HL-60 (cell line): ENCODE results near the gene RARS2.

ENCODE experiments used
- DNase-seq, 2 experiments: peaks; one replicate each; pipeline ENCODE4 v3.0.0-alpha.2; 2010 to 2020; ENCODE audit warnings: low read depth in 1 of 2, low spot score in 1 of 2
- H3K27ac ChIP-seq: fragments of 250-450 bp; sonication (Bioruptor Pico); replicated peaks from 2 replicates; pipeline ENCODE4 v1.5.1; 2020; ENCODE audit warnings: mild to moderate bottlenecking, moderate library complexity
- H3K27me3 ChIP-seq: fragments of 250-450 bp; sonication (Bioruptor Pico); 2 replicates; pipeline ENCODE4 v1.5.1; 2021; ENCODE audit warnings: mild to moderate bottlenecking, moderate library complexity; ENCODE audit not compliant: insufficient read depth, poor library complexity, severe bottlenecking
- H3K4me3 ChIP-seq: replicated peaks from 2 replicates; pipeline ENCODE4 v1.5.1; 2011; ENCODE audit warnings: mild to moderate bottlenecking, control low read depth, low read length; ENCODE audit not compliant: insufficient read depth
- CTCF ChIP-seq: IDR thresholded peaks from one replicate; pipeline ENCODE4 v1.5.1; 2011; ENCODE audit warnings: low read length, control low read depth, inconsistent platforms; ENCODE audit not compliant: insufficient read depth
- GABPA ChIP-seq: IDR thresholded peaks from 2 replicates; pipeline ENCODE4 v1.6.1; 2012; ENCODE audit warnings: low read depth
- POLR2AphosphoS5 ChIP-seq: IDR thresholded peaks from 2 replicates; pipeline ENCODE4 v1.6.1; 2012; ENCODE audit warnings: low read depth
- REST ChIP-seq: IDR thresholded peaks from 2 replicates; pipeline ENCODE4 v1.6.1; 2012; ENCODE audit warnings: low read depth; ENCODE audit not compliant: insufficient replicate concordance
- SPI1 ChIP-seq: IDR thresholded peaks from 2 replicates; pipeline ENCODE4 v1.6.1; 2012; ENCODE audit warnings: low read depth, mild to moderate bottlenecking, borderline replicate concordance

Gene RARS2

GRCh38 chr6:87482366-87482765, 107.4 kb downstream of the RARS2 start:
- Histone ChIP-seq H3K27ac (peak overlapping the region; percentile 90), H3K27me3 (no peaks in the 10 kb centered on the region), H3K4me3 (peak overlapping the region; percentile 7; the same call in 1 of the 2 replicates)
- TF ChIP-seq REST (no peak), SPI1 (peak; percentile 15; the same call in 1 of the 2 replicates)
- DNase-seq: peak; percentile 80

GRCh38 chr6:87481931-87482330, 107.9 kb downstream of the RARS2 start:
- no peaks in the 10 kb centered on the region for H3K27me3 ChIP-seq
- H3K27ac ChIP-seq: peak overlapping the region; percentile 90
- peak; percentile 35; the same call in 1 of the 2 replicates for TF ChIP-seq SPI1
- TF ChIP-seq CTCF: no peak
- H3K4me3 ChIP-seq: no peak overlapping the region
- peak; percentile 41 to 51 for DNase-seq

- no peak for TF ChIP-seq POLR2AphosphoS5
- no peak for TF ChIP-seq SPI1
- TF ChIP-seq CTCF: no peak
- no peak for TF ChIP-seq GABPA
- peak; percentile 65 to 71 for DNase-seq
- peak overlapping the region; percentile 86 for H3K4me3 ChIP-seq
- peak overlapping the region; percentile 92 for H3K27ac ChIP-seq
- no peaks in the 10 kb centered on the region for H3K27me3 ChIP-seq
Measured at GRCh38 chr6:87473419-87473903, 116.3 kb downstream of the RARS2 start.

- H3K4me3 ChIP-seq: peak within 1 kb of the TSS; percentile 86
- no peaks in the 10 kb centered on the region for H3K27me3 ChIP-seq
- TF ChIP-seq POLR2AphosphoS5 (peak; percentile 66), REST (peak; percentile 30), CTCF (no peak), SPI1 (peak; percentile 50; the same call in 1 of the 2 replicates), GABPA (peak; percentile 55)
- H3K27ac ChIP-seq: peak within 1 kb of the TSS; percentile 92
- peak; percentile 63 to 81 for DNase-seq
Measured at GRCh38 chr6:87472525-87473418, 117.0 kb downstream of the RARS2 start, which contains the start of gene SLC35A1. SLC35A1 (plus strand) TSS chr6:87472974; CDS start chr6:87473004, 30 bp downstream.
